GM19023 (cell line): ENCODE data around the gene COL4A6.
A peak's percentile ranks its signal among the peaks of the same experiment; 100 is the strongest.

Source experiments
- ATAC-seq: cut with Tn5 transposase; IDR thresholded peaks from one replicate; pipeline ENCODE4 v1.9.1; 2021; ENCODE audit warnings: mild to moderate bottlenecking, moderate library complexity; ENCODE audit not compliant: unreplicated experiment

Gene COL4A6

DNA sequence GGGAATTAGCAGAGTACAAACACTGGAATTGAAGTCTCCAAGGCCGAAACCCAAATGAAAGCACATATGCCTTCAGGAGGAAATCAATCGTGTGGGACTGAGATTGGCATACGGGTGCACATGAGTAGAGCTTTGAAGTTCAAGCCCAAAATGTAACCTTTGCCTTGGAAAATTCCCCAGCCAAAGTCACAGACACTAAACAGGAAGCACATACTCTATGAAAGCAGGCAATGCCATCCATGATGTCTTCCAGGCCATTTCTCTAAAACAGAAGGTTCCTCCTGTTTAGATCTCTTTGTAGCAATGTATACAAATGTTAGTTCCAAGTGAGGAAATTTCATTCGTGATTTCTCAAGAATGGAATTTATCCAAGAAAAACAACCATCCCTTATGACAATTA lies 162.5 kb downstream of the COL4A6 start:
- no peak for ATAC-seq

DNA sequence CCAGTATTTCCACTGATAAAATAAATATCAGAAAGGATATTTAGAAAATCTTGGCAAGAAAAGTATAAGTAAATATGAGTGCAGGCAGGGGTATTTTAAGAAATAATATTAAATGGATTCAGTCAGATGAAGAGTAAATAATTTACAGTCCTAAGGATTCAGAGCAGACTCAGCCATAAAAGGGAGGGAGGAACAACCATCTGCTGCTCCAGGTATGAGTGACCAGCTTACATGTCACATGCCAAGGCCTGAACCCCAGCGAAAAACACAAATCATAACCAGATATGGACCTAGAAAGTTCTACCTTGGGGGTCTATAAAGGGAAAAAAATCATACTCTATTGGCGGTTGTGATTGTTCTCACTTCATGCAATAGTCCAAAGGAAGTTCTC lies 166.8 kb downstream of the COL4A6 start:
- no peak for ATAC-seq

DNA sequence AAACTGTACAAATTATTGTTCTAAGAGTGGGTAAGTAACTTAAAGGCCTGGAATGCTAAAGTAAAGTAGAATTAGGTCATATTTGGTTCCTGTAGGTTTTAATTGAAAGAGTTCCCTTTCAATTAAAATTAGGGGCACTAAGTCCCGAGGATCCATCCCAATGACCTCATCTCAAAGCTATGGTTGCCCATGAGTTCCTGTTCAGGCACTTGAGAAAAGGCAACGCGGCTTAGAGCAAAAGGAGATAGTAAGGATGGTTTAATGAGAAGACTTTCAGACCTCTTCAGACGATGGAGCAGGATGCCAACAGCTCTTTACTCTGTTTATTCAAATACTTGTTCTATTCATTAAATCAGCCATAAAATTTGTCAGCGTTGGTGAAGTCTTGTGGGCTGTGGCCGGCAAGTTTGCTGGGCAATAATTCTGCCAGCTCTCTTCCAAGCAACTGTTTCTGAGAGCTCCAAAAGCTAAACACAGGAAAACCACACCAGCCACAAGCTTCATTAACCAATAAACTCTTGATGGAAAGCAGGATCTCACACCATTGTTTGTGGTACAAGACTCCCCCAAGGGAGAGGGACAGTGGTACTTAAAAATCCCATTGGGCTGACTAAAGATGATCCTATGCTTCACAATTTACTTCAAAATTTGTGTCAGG lies 167.4 kb downstream of the COL4A6 start:
- no peak for ATAC-seq

DNA sequence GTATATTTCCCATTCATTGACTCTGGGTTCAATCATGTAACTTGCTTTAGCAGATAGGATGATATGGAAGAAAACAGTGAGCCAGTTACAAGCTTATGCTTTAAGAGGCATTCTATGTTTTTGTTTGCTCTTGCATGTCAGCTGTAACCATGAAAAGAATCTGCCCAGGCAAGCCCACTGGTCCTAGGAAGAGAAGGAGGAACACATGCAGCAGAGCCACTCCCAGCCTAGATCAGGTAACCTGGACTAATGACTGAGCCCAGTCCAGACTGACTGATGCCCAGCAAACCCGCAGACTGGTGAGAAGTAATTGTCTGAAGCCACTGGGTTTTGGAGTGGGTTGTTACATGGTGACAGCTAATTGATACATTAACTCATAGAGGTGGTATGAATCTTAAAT lies 167.9 kb downstream of the COL4A6 start:
- ATAC-seq, result no peak

DNA sequence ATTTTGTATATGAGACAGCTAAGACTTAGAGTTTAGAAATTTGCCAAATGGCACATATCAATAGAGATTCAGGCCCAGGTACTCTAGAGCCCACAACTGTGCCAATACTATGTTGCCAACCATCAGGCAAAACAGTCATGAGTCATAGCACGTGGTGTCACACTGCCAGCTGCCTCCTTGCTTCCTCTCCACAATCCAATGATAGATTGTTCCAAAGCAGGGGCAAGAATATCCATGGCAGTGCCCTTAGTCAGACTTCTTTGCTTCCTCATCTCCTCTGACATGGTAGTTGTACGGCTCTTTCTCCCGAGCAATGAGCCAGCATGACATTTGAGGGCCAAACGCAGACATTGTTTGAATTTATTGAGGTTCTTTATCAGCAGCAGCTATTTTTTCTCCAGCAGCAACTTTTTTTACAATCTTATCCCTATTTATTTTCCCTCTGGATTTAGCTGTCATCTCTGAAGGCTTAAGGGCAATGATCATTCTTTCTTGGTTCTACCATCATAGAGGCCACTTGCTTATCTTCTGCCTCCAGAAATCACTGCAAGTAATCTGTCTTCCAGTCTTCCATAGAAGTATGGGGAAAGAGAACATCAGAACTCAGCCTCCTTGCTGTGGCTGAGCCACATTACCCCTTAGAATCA lies 169.7 kb downstream of the COL4A6 start:
- no peak for ATAC-seq

DNA sequence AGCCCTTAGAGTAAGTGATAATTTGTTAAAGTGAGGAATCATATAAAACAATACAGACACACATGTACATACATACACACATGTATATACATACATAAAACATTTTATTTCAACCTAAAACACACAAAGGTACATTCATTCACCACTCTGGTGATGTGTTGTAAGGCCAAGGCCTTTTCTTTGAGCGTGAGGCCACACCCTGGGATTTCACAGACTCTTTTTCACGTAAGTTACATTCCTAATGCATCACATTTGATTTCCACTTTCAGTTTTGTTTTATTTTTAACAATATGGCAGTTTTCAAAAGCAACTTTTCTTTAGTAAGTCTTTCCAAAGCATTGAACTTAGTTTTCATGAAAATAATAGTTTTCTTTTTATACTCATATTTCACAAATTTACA lies 170.7 kb downstream of the COL4A6 start:
- no peak for ATAC-seq

DNA sequence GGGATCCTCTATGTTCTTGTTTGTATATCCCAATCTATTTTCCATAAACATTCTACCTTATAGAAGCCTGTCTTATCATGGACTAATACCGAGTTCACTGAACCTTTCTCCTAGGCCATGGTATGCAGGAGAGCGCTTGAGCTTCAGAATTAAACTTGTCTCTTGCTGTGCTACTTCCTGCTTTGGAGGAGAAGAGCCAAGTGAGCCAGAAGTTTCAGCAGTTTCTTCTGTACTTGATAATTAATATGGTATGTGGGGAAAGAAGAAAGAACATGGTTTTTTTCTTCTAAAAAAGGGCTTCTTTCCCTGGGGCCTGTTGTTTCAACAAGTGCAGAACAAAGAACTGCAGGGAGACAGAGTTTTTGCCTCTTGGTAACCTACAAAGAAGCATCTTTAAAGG lies 173.8 kb downstream of the COL4A6 start:
- no peak for ATAC-seq

DNA sequence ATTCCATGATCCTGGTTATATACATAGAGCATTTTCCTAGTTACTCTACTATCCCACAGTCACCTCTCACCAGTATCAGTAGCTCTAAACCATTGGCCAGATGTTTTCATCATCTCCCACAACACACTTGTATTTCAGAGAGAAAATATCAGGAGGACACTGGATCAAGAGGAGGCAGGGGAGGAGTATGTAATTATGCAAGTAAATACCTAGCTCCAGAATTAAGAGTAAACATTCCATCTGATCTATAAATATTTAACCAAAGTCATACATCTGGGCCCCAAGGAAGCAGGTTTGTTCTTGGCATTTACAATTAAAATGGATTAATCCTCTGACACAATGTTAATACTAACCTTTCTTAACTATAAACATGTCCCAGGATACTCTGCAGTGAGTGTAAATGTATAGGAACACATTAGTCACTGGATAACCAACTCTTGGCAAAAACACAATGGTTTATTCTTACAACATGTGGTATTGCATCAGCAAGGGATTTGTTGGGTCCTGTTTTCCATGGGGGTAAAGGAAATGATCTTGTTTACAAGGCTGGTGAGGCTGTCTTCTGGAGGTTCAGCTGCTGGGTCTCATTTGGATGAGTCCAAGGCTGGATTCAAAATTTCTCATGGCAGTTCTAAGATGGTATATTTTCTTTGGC lies 176.5 kb downstream of the COL4A6 start:
- ATAC-seq, result no peak

DNA sequence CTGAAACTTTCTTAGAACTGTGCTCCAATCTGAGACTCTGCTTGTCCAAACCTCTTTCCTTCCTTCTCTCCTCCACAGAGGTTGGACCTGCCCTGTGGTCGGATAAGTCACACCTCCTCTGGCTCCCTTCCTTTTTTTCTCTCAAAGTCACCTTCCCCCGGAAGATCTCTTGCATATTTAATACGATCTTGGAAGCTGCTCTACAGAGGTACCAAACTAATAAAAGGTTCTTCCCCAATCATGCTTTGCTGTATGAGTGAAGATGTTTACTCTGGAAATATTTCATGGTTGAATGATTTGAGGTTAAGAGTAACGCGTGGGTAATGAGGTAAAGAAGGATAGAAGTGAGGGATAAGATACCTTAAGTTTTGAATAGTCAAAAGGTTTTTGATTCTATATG lies 180.7 kb downstream of the COL4A6 start:
- no peak for ATAC-seq

DNA sequence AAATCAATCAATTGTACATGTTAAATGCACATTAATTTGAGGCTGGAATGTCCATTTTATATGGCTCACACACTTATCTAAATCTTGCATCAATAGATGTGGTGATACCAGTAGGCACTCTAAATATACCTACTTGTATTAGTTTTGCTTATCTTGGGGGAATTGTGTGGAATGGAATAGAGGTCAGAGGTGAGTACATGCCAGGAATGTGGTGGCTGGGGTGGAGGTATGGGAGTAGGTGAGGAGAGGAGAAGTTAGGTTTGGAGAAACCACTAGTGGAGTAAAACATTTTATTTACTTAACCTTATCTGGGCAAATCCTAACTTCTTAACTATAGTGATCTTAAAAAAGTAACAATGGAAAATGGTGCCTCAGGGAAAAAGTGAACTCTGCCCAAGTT lies 183.6 kb downstream of the COL4A6 start:
- no peak for ATAC-seq

DNA sequence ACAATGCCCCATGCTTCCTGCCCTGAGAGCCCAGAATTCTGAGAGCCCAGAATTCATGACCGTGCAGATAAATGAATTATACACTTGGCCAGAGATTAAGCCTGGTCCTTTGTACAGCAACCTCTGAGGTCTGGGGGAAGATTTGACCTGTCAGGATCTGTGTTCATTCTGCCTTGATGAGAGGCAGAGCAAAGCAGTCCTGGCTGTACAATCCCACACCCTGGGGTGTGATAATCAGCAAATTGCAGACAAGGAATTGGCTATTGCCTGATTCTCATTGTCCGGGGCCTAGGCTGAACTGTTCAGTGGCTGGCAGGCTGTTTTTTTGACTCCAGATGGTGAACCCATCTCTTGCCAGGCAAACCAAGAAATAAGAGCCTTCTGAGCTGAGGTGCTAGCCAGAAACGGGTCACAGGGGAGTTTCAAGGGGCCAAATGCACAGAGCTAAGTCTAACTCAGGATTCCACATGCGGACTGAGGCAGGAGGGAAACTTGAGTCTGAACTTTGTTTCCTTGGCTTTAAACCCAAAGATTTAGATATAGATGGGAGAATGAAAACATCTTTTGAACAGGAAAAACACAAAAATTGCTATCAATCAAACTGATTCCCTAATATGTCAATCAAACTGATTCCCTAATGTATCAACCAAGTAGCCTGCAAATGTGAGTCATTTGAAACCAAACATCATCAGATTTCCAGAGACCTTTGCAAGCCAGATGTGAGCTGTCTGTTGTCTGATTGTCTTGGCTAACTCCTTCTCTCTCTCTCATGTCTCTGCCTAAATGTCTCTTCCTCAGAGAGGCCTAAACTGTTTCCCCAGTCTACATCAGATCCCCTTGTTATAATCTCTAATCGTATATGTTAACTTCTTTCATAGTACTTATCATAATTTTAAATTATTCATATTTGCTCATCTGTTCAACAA lies 187.3 kb downstream of the COL4A6 start:
- ATAC-seq, result no peak

DNA sequence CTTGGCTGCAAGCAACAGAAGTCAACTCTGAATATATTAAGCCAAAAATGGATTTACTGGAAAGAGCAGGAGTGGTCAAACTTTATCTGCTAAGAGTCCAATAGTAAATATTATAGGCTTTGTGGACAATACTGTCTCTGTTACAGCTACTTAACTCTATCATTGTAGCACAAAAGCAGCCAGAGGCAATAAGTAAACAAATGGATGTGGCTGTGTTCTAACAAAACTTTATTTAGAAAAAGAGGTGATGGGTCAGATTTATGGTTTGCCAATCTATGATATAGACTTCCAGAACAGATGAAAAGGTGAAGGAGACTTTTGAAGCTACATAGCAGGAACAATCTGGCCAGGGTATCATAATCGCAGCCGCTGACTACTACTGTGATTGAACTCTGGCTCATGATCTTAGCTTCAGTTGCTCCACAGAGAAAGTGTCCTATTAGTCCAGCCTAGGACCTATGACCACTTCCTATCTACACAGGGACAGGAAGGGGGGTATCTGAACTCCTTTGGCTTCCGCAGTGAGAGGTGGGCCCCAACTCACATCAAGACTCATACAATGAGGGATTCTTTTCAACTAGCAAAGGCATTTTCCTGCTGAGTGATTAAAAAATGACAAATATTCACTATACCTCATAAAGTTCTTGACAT lies 191.8 kb downstream of the COL4A6 start:
- no peak for ATAC-seq

DNA sequence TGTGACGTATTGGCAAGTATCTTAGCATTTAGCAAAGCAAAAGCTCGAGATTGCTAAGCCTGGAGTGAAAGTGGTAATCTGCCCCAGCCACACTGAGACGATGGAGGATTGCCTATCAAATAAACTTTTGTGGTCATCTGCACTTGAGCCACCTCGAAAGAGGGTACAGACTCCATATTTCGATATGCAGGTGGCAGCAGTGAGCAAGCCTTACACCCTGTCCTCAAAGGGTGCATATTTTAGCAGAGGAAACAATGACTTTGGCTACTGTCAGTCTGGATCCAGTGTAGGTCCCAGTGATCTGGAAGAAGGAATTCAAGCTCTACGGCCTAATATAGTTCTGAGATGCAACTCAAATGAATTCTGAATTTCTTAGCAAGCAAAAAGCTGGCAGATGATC lies 192.8 kb downstream of the COL4A6 start:
- ATAC-seq, result no peak

DNA sequence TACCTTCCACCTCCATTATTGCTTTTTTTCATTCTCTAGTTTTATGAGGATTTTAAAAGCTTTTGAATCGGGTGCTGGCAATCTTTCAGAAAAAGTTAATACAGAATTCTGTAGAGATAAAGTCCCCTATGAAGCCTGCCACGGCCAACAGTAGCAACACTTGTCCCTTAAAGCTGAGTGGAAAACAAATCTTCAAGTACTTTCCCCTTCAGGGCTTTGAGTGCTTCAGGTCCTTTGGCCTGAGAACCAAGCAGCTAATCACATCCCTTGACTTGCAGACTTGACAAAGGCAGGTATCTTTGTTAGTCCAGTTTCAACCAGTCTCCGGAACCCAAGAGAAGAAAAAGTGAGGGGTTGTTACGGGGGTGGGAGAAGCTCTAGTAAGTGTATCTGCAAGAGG lies 202.2 kb downstream of the COL4A6 start:
- no peak for ATAC-seq

DNA sequence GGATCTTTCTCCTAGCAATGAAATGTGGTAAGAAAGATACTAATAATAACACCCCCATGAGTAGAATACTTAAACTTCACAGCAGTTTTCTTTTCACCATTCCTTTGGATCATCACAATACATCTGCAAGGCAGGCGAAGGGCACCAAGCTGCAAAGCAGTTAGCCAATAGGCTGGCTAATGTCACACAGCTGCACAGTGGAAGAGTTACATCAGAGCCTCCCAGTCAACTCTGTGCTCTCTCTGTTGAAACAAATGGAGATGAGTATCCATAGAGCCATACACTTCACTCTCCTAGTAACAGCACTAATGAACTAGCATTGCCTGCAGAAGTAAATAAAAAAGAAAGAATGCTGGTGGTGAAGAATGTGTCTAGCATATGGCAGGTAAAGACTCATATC lies 207.6 kb downstream of the COL4A6 start:
- no peak for ATAC-seq

DNA sequence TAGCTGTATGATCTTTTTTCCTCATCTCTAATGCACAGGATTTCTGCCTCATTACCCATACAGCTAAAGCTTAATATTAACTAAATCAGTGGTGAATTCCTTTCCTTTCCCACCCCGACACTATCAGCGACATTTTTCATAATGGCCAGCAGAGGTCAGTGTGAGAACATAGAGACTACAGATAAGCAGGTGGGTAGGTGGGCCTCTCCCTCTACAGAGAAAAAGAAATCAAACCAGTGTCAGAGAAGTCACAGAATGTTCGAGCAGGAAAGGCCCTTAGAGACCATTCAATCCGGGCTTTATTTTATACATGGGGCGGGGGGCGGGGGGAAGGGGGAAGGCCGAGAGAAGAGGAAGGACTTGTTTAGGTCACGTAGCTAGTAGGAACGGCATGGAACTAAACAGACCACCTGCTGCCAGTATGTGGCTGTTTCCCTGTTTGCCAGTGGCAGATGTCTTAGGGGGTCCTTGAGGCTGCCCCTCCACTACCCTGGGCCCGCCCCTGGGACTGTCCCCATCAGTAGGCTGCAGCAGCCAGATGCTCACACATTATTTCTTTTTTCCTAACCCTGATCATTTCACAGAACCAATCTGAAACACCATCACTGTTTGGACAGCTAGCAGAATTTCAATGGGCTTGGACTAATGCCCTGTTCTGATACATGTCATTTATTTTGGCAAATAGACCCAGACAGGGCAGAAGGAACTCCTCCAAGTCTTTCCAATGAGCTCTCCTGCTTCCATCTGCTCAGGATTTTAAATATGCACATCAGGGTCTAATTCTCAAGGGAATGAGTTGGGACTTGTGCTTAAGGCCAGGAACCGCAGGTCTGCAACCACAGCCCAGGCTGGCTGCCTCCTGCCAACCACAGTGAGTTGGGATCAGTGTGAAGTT lies 213.2 kb downstream of the COL4A6 start:
- peak; percentile 68 for ATAC-seq

DNA sequence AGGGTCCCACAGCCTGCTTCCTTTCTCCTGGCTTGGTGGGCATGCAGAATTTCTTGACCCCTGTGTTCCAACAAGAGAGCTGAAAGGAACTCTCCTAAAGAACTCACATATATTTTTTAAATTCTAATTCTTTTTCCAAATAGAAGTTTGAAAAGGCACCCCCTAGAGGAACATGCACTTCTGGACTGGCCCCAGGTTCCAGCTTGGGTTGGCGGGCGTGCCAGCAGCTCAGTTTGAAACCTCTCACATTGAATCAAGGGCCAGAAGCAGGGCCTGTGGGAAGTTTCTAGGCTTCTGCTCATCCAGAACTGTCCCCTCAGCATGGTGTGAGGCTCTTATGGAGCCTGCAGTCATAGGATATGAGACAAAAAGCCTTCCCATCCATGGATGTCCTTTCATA lies 214.0 kb downstream of the COL4A6 start:
- ATAC-seq, result peak; percentile 14

DNA sequence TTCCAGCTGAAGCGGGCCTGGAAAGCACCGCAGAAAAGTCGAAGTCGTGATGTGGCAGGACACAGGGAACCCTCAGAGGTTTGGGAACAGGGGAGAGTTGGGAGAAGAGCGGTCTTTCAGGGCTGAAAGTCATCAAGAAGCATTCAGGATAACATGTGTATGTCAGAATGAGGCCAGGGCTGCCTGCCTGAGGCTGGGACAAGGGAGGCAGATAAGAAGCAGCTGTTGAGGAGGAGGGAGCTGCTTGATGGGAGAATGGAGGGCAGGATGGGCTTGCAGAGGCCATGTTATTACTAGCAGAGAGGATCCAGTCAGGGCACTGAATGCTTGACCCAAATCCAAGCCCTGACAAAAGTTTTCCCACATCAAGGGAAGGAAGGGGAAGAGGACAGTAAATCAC lies 214.6 kb downstream of the COL4A6 start:
- no peak for ATAC-seq

DNA sequence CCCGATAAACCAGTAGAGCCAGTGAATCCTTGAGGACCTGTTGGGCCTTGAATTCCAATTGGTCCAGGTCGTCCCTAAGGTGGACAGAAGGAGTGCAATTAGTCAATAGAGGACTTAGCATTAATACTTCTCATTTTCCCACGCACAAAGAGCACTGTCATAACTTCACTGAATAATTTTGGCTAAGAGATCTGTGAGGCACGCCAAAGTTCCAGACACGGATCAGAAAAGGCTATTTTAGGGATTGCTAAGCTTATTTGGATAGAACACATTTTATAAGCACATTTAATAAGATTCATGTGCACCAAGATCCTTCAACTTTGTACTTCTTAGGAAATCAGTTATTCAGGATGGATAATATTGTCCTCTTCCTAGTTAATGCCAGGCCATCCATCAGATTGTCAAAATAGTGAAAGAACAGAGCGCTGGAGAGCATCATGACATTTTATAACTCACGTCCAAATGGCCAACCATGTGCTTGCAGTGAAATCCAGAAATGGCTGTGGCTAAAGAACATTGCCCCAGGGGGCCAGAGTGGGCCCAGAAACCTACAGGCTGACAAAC lies 216.8 kb downstream of the COL4A6 start:
- ATAC-seq, result no peak
